ENCODE data around the gene AMTN. TPM values are rescaled to one million over a fixed set of nuclear protein-coding genes. Genes with fewer than 3 reads are reported as not detected.
"Not testable (repeated sequence)": the region's sequence is repeated elsewhere in the genome, so short reads cannot be mapped to it uniquely, and the experiment has no call there.

The AMTN gene
- not detected for total RNA-seq

- no peaks in the 10 kb centered on the region for H3K36me3 Mint-ChIP-seq (ENCODE audit: low read depth)
- H3K27me3 Mint-ChIP-seq: peaks cover 3% of the 10 kb centered on the region
- no peak within 1 kb of the TSS for H3K27ac Mint-ChIP-seq
- CTCF ChIA-PET: no interaction called here
- H3K9me3 Mint-ChIP-seq: no peaks in the 10 kb centered on the region
- POLR2A ChIA-PET: no interaction called here
- DNase-seq: no peak
- H3K4me3 Mint-ChIP-seq: no peak within 1 kb of the TSS
- H3K4me1 Mint-ChIP-seq: no peaks in the 10 kb centered on the region
Observed at GRCh38 chr4:70518269-70518668, at the start of gene AMTN. Gene AMTN (plus strand): TSS chr4:70518569. CDS start chr4:70518778, 209 bp downstream.

GRCh38 chr4:70471897-70472296, 46.5 kb upstream of the AMTN start, which contains the start of gene MUC7:
Gene MUC7 (plus strand): TSS chr4:70472197. CDS start chr4:70474022, 1,825 bp downstream.
- Mint-ChIP-seq H3K27ac (no peak within 1 kb of the TSS), H3K9me3 (no peaks in the 10 kb centered on the region), H3K27me3 (no peaks in the 10 kb centered on the region), H3K36me3 (ENCODE audit: low read depth) (no peaks in the 10 kb centered on the region), H3K4me3 (no peak within 1 kb of the TSS), H3K4me1 (no peaks in the 10 kb centered on the region)
- CTCF ChIA-PET: no interaction called here
- DNase-seq: no peak
- POLR2A ChIA-PET: no interaction called here

GRCh38 chr4:70473679-70474078, 44.7 kb upstream of the AMTN start:
- H3K27me3 Mint-ChIP-seq: no peaks in the 10 kb centered on the region

GRCh38 chr4:70488748-70489147, 29.6 kb upstream of the AMTN start:
- Mint-ChIP-seq H3K27me3 (no peaks in the 10 kb centered on the region), H3K36me3 (ENCODE audit: low read depth) (no peaks in the 10 kb centered on the region), H3K27ac (no peak overlapping the region), H3K4me3 (no peak overlapping the region), H3K9me3 (no peaks in the 10 kb centered on the region), H3K4me1 (no peaks in the 10 kb centered on the region)
- ChIA-PET CTCF (no interaction called here), POLR2A (no interaction called here)
- DNase-seq: no peak

More at GRCh38 chr4:70473679-70474078, 44.7 kb upstream of the AMTN start:
- Mint-ChIP-seq H3K9me3 (no peaks in the 10 kb centered on the region), H3K27ac (no peak overlapping the region), H3K36me3 (ENCODE audit: low read depth) (no peaks in the 10 kb centered on the region), H3K4me1 (no peaks in the 10 kb centered on the region), H3K4me3 (no peak overlapping the region)
- CTCF ChIA-PET: no interaction called here
- no peak for DNase-seq
- POLR2A ChIA-PET: no interaction called here

GRCh38 chr4:70496231-70496630, 22.1 kb upstream of the AMTN start:
- ChIA-PET POLR2A (no interaction called here), CTCF (interaction anchor here (0.7 kb wide), 1 partner anchor 15 kb away, joined by 3 read pairs; no protein-coding TSS in a partner anchor)
- Mint-ChIP-seq H3K27ac (no peak overlapping the region), H3K4me1 (no peaks in the 10 kb centered on the region), H3K36me3 (ENCODE audit: low read depth) (no peaks in the 10 kb centered on the region), H3K9me3 (no peaks in the 10 kb centered on the region), H3K4me3 (no peak overlapping the region), H3K27me3 (no peaks in the 10 kb centered on the region)
- DNase-seq: no peak

- H3K9me3 Mint-ChIP-seq; H3K4me3 Mint-ChIP-seq; CTCF ChIA-PET; H3K27ac Mint-ChIP-seq; H3K4me1 Mint-ChIP-seq; POLR2A ChIA-PET; H3K27me3 Mint-ChIP-seq; DNase-seq; H3K36me3 Mint-ChIP-seq (ENCODE audit: low read depth): not testable (repeated sequence)
Observed at GRCh38 chr4:70501838-70502237, 16.5 kb upstream of the AMTN start.

GRCh38 chr4:70504733-70505132, 13.6 kb upstream of the AMTN start:
- no peak overlapping the region for H3K27ac Mint-ChIP-seq
- H3K4me3 Mint-ChIP-seq: no peak overlapping the region
- H3K9me3 Mint-ChIP-seq: no peaks in the 10 kb centered on the region
- no peaks in the 10 kb centered on the region for H3K36me3 Mint-ChIP-seq (ENCODE audit: low read depth)
- H3K4me1 Mint-ChIP-seq: no peaks in the 10 kb centered on the region
- H3K27me3 Mint-ChIP-seq: no peaks in the 10 kb centered on the region
- no peak for DNase-seq
- CTCF ChIA-PET: interaction anchor here (0.6 kb wide), 1 partner anchor 140 kb away, joined by 4 read pairs; no protein-coding TSS in a partner anchor
- POLR2A ChIA-PET: no interaction called here

- no peaks in the 10 kb centered on the region for H3K27me3 Mint-ChIP-seq
- ChIA-PET POLR2A (no interaction called here), CTCF (no interaction called here)
- no peaks in the 10 kb centered on the region for H3K4me1 Mint-ChIP-seq
- H3K27ac Mint-ChIP-seq: no peak overlapping the region
- H3K36me3 Mint-ChIP-seq (ENCODE audit: low read depth): no peaks in the 10 kb centered on the region
- no peaks in the 10 kb centered on the region for H3K9me3 Mint-ChIP-seq
- no peak overlapping the region for H3K4me3 Mint-ChIP-seq
- peak; percentile 50 for DNase-seq
Observed at GRCh38 chr4:70505151-70505748, 13.1 kb upstream of the AMTN start.

- no peaks in the 10 kb centered on the region for H3K36me3 Mint-ChIP-seq (ENCODE audit: low read depth)
- no peaks in the 10 kb centered on the region for H3K9me3 Mint-ChIP-seq
- CTCF ChIA-PET: no interaction called here
- POLR2A ChIA-PET: no interaction called here
- H3K27me3 Mint-ChIP-seq: peaks cover 3% of the 10 kb centered on the region
- no peak for DNase-seq
- no peaks in the 10 kb centered on the region for H3K4me1 Mint-ChIP-seq
- H3K27ac Mint-ChIP-seq: no peak overlapping the region
- no peak overlapping the region for H3K4me3 Mint-ChIP-seq
Observed at GRCh38 chr4:70508801-70509200, 9.6 kb upstream of the AMTN start.

GRCh38 chr4:70511365-70511764, 7.0 kb upstream of the AMTN start:
- H3K36me3 Mint-ChIP-seq (ENCODE audit: low read depth): no peaks in the 10 kb centered on the region
- H3K27me3 Mint-ChIP-seq: peaks cover 3% of the 10 kb centered on the region
- ChIA-PET CTCF (interaction anchor here (0.6 to 1.1 kb wide), 2 partner anchors 16 to 19 kb away, joined by 3 read pairs; no protein-coding TSS in a partner anchor), POLR2A (no interaction called here)
- no peaks in the 10 kb centered on the region for H3K9me3 Mint-ChIP-seq
- H3K4me3 Mint-ChIP-seq: no peak overlapping the region
- no peaks in the 10 kb centered on the region for H3K4me1 Mint-ChIP-seq
- no peak overlapping the region for H3K27ac Mint-ChIP-seq
- DNase-seq: no peak

GRCh38 chr4:70515367-70516250, 2.8 kb upstream of the AMTN start:
- Mint-ChIP-seq H3K9me3 (no peaks in the 10 kb centered on the region), H3K36me3 (ENCODE audit: low read depth) (no peaks in the 10 kb centered on the region), H3K4me3 (no peak overlapping the region), H3K27me3 (peaks cover 3% of the 10 kb centered on the region), H3K4me1 (no peaks in the 10 kb centered on the region), H3K27ac (no peak overlapping the region)
- CTCF ChIA-PET: interaction anchor here (1.0 kb wide), 1 partner anchor 9 kb away, joined by 3 read pairs; no protein-coding TSS in a partner anchor
- POLR2A ChIA-PET: no interaction called here
- DNase-seq: no peak

- H3K4me1 Mint-ChIP-seq: no peaks in the 10 kb centered on the region
- no peak for DNase-seq
- H3K4me3 Mint-ChIP-seq: no peak overlapping the region
- no peaks in the 10 kb centered on the region for H3K9me3 Mint-ChIP-seq
- CTCF ChIA-PET: no interaction called here
- no peaks in the 10 kb centered on the region for H3K27me3 Mint-ChIP-seq
- POLR2A ChIA-PET: no interaction called here
- no peak overlapping the region for H3K27ac Mint-ChIP-seq
- no peaks in the 10 kb centered on the region for H3K36me3 Mint-ChIP-seq (ENCODE audit: low read depth)
Observed at GRCh38 chr4:70518716-70519115, 347 bp downstream of the AMTN start.

GRCh38 chr4:70522626-70523025, 4.3 kb downstream of the AMTN start:
- H3K36me3 Mint-ChIP-seq (ENCODE audit: low read depth): no peaks in the 10 kb centered on the region
- no peak overlapping the region for H3K4me3 Mint-ChIP-seq
- DNase-seq: no peak
- H3K27ac Mint-ChIP-seq: no peak overlapping the region
- ChIA-PET POLR2A (no interaction called here), CTCF (no interaction called here)
- no peaks in the 10 kb centered on the region for H3K4me1 Mint-ChIP-seq
- no peaks in the 10 kb centered on the region for H3K9me3 Mint-ChIP-seq
- peaks cover 7% of the 10 kb centered on the region for H3K27me3 Mint-ChIP-seq

Data from activated CD4-positive, alpha-beta T cell treated with anti-CD3 and anti-CD28 coated beads, Interleukin-2, amount 10 ng/mL, durations not matched to agents 7 days and 5 days (primary cell).